K562 (cell line): ENCODE results near the gene APBA2. TPM values are rescaled to one million over a fixed set of nuclear protein-coding genes. Genes with fewer than 3 reads are reported as not detected.

Experiments used
- BACH1 ChIP-seq: fragments of 200-800 bp; sonication (Bioruptor generic); IDR thresholded peaks from 2 replicates; pipeline ENCODE4 v1.6.1; 2016; ENCODE audit warnings: missing genetic modification characterization, missing compliant biosample characterization
- CEBPZ ChIP-seq: fragments of 150-350 bp; IDR thresholded peaks from 2 replicates; pipeline ENCODE4 v1.6.1; 2014; ENCODE audit warnings: low read depth, mild to moderate bottlenecking, low read length, borderline replicate concordance
- COPS2 ChIP-seq: fragments of 450-650 bp; conservative IDR thresholded peaks from 2 replicates; pipeline ENCODE4 v1.6.1; 2016; ENCODE audit warnings: mild to moderate bottlenecking, moderate library complexity
- CREBBP ChIP-seq: IDR thresholded peaks from one replicate; pipeline ENCODE4 v1.6.1; 2012; ENCODE audit warnings: low read depth, mild to moderate bottlenecking, control low read depth, inconsistent platforms, low read length
- CTCFL ChIP-seq: IDR thresholded peaks from 2 replicates; pipeline ENCODE4 v1.6.1; 2011; ENCODE audit warnings: borderline replicate concordance, low read depth, mild to moderate bottlenecking, moderate library complexity, low read length; ENCODE audit not compliant: insufficient read depth, poor library complexity, severe bottlenecking
- KLF13 ChIP-seq: fragments of 450-650 bp; IDR thresholded peaks from 2 replicates; pipeline ENCODE4 v1.6.1; 2016; ENCODE audit warnings: missing genetic modification characterization, low read depth, mild to moderate bottlenecking, missing compliant biosample characterization, moderate library complexity, borderline replicate concordance
- MTA3 ChIP-seq: fragments of 450-650 bp; formaldehyde crosslinking; IDR thresholded peaks from 2 replicates; pipeline ENCODE4 v1.6.1; 2017; ENCODE audit warnings: mild to moderate bottlenecking, borderline replicate concordance
- NONO ChIP-seq, 2 experiments: fragments of 200-400 bp in 1 of 2; fragments of 450-650 bp in 1 of 2; formaldehyde crosslinking in 1 of 2; IDR thresholded peaks; 2 replicates each; pipeline ENCODE4 v1.6.1; 2017; ENCODE audit warnings: low read depth in 2 of 2, mild to moderate bottlenecking in 2 of 2, moderate library complexity in 2 of 2, low read length in 1 of 2
- NR2C2 ChIP-seq, 2 experiments: fragments of 200-800 bp in 1 of 2; sonication (Bioruptor generic) in 1 of 2; sonication (generic) in 1 of 2; formaldehyde crosslinking in 1 of 2; IDR thresholded peaks; 2 replicates each; pipeline versions ENCODE4 v1.6.1 to v1.8.0; 2016 to 2022; ENCODE audit warnings: mild to moderate bottlenecking in 1 of 2, missing compliant biosample characterization in 1 of 2, missing genetic modification characterization in 1 of 2, missing genetic modification reagents in 1 of 2
- PCBP2 ChIP-seq: fragments of 200-400 bp; formaldehyde crosslinking; IDR thresholded peaks from 2 replicates; pipeline ENCODE4 v1.6.1; 2018; ENCODE audit warnings: low read length, low read depth, mild to moderate bottlenecking, moderate library complexity; ENCODE audit not compliant: poor library complexity, severe bottlenecking
- PYGO2 ChIP-seq: fragments of 450-650 bp; IDR thresholded peaks from 2 replicates; pipeline ENCODE4 v1.6.1; 2016; ENCODE audit warnings: mild to moderate bottlenecking, missing genetic modification characterization, moderate library complexity, missing compliant biosample characterization
- RAD21 ChIP-seq, 2 experiments: fragments of 250-450 bp in 1 of 2; fragments of 450-650 bp in 1 of 2; sonication (Bioruptor Pico) in 1 of 2; formaldehyde crosslinking in 1 of 2; IDR thresholded peaks in 1 of 2; conservative IDR thresholded peaks in 1 of 2; 2 replicates each; pipeline versions ENCODE4 v1.4.0 to v1.8.0; 2020 to 2022; ENCODE audit warnings: mild to moderate bottlenecking in 2 of 2, moderate library complexity in 1 of 2
- TEAD1 ChIP-seq, 2 experiments: fragments of 450-650 bp in 1 of 2; sonication (generic) in 1 of 2; formaldehyde crosslinking; IDR thresholded peaks; 2 replicates each; pipeline versions ENCODE4 v1.4.0 to v1.8.0; 2020 to 2022; ENCODE audit warnings: mild to moderate bottlenecking in 2 of 2, missing genetic modification reagents in 1 of 2
- TEAD2 ChIP-seq: fragments of 450-650 bp; IDR thresholded peaks from 2 replicates; pipeline ENCODE4 v1.6.1; 2016; ENCODE audit warnings: missing genetic modification characterization, control low read depth, missing compliant biosample characterization
- TEAD4 ChIP-seq, 2 experiments: sonication (generic) in 1 of 2; formaldehyde crosslinking in 1 of 2; IDR thresholded peaks; 2 replicates each; pipeline versions ENCODE4 v1.6.1 to v1.8.0; 2012 to 2022; ENCODE audit warnings: borderline replicate concordance in 1 of 2, inconsistent platforms in 1 of 2, low read length in 1 of 2, mild to moderate bottlenecking in 1 of 2, missing genetic modification reagents in 1 of 2
- USF2 ChIP-seq: sonication (generic); formaldehyde crosslinking; IDR thresholded peaks from 2 replicates; pipeline ENCODE4 v1.5.0; 2020; ENCODE audit warnings: missing genetic modification reagents
- ZFX ChIP-seq: sonication (generic); formaldehyde crosslinking; IDR thresholded peaks from 2 replicates; pipeline ENCODE4 v1.8.0; 2022; ENCODE audit warnings: mild to moderate bottlenecking, missing genetic modification reagents, moderate library complexity
- ZNF133 ChIP-seq: fragments of 250-450 bp; sonication (Bioruptor Pico); IDR thresholded peaks from 2 replicates; pipeline ENCODE4 v1.4.0; 2020; ENCODE audit warnings: mild to moderate bottlenecking
- ZNF174 ChIP-seq: fragments of 250-450 bp; sonication (Bioruptor Pico); IDR thresholded peaks from 2 replicates; pipeline ENCODE4 v1.4.0; 2020; ENCODE audit warnings: mild to moderate bottlenecking
- ZNF23 ChIP-seq: fragments of 250-450 bp; sonication (Bioruptor Pico); IDR thresholded peaks from 2 replicates; pipeline ENCODE4 v1.4.0; 2020; ENCODE audit warnings: mild to moderate bottlenecking
- polyA plus RNA-seq, 8 experiments: library from polyadenylated mRNA; depleted of rRNA in 4 of 8; stranded (reverse) in 5 of 8; unstranded in 3 of 8; fragments of >200 nt; fragmentation: Nextera tagmentation in 2 of 8; fragmentation: Illumina TruSeq in 1 of 8; extraction: Ambion mirVana in 2 of 8; extraction: Trizol in 1 of 8; gene quantifications; 2 replicates each; pipeline versions ENCODE4 v1.2.1 to v1.2.3, GENCODE V29; 2011 to 2014; ENCODE audit warnings: inconsistent platforms in 1 of 8, missing spikeins in 1 of 8
- total RNA-seq, 7 experiments: library from RNA; depleted of rRNA in 6 of 7; stranded (reverse); fragments of >200 nt in 6 of 7; fragmentation: Illumina TruSeq in 2 of 7; extraction: Trizol in 2 of 7; gene quantifications; 2 replicates each; pipeline versions ENCODE4 v1.2.1 to v1.2.3, GENCODE V29; 2011 to 2021; ENCODE audit warnings: low replicate concordance in 1 of 7

The APBA2 gene
- total and polyA plus RNA-seq, 9 of the 15 experiments (the other 6 are each of a cell fraction or from before 2014, with no cell fraction given), result 0.24 to 40.9 (median 25.2) TPM

GRCh38 chr15:28904541-28905315, 19.0 kb downstream of the APBA2 start (continued):
- TF ChIP-seq CTCFL (no peak), TEAD2 (no peak), MTA3 (peak; percentile 62; the same call in 1 of the 2 replicates), NONO (IDR thresholded peaks at IDR 0.05; ENCODE audit: low read depth in 2 of 2, low read length in 1 of 2) (no peak), ZNF174 (CRISPR knock-in tag) (no peak), ZFX (CRISPR knock-in tag) (peak; percentile 27; the same call in 1 of the 2 replicates), PYGO2 (tag) (no peak), BACH1 (tag) (no peak), ZNF133 (CRISPR knock-in tag) (no peak), PCBP2 (no peak), USF2 (CRISPR knock-in tag) (no peak), KLF13 (tag) (no peak), CEBPZ (no peak), ZNF23 (CRISPR knock-in tag) (no peak), TEAD1 (CRISPR knock-in tag; IDR thresholded peaks at IDR 0.05) (no peak), CREBBP (no peak), RAD21 (CRISPR knock-in tag; conservative IDR thresholded peaks at IDR 0.05 in 1 of 2, IDR thresholded peaks at IDR 0.05 in 1 of 2) (peak in 1 of 2 experiments; percentile 60; a peak in 2 of 4 replicates), COPS2 (no peak), TEAD4 (IDR thresholded peaks at IDR 0.05; ENCODE audit: low read length) (peak; percentile 80), TEAD4 (CRISPR knock-in tag; IDR thresholded peaks at IDR 0.05; ENCODE audit: borderline replicate concordance) (no peak), NR2C2 (CRISPR knock-in tag; IDR thresholded peaks at IDR 0.05) (no peak), NR2C2 (tag; IDR thresholded peaks at IDR 0.05) (no peak)
